Stomach (tissue), 19 donors: ENCODE measurements around the gene GPR180. TPM values are rescaled to one million over a fixed set of nuclear protein-coding genes. Genes with fewer than 3 reads are reported as not detected.

ENCODE experiments used
- DNase-seq, 2 donors: peaks; one replicate each; pipeline versions ENCODE4 v3.0.0 to v3.0.0-alpha.2; 2013 to 2019
- H3K27ac ChIP-seq, 5 donors: fragments of 200-600 bp in 4 of 5; sonication (generic) in 4 of 5; one replicate each; pipeline ENCODE4 v1.5.1; 2013 to 2019; ENCODE audit warnings: mild to moderate bottlenecking in 1 of 5, moderate library complexity in 1 of 5
- H3K27me3 ChIP-seq, 3 donors: fragments of 200-600 bp; sonication (generic); one replicate each; pipeline ENCODE4 v1.5.1; 2017 to 2019; ENCODE audit warnings: mixed run types in 1 of 3
- H3K36me3 ChIP-seq, 4 donors: fragments of 200-600 bp; sonication (generic); 1 replicate in 3 of 4; 2 replicates in 1 of 4; pipeline ENCODE4 v1.5.1; 2016 to 2019
- H3K4me1 ChIP-seq, 4 donors: fragments of 200-600 bp; sonication (generic); one replicate each; pipeline ENCODE4 v1.5.1; 2016 to 2019
- H3K4me3 ChIP-seq, 4 donors: fragments of 200-600 bp; sonication (generic) in 3 of 4; one replicate each; pipeline ENCODE4 v1.5.1; 2016 to 2019; ENCODE audit warnings: mild to moderate bottlenecking in 1 of 4
- H3K9me3 ChIP-seq, 4 donors: fragments of 200-600 bp; sonication (generic); one replicate each; pipeline ENCODE4 v1.5.1; 2016 to 2019
- EP300 ChIP-seq: sonication (generic); formaldehyde crosslinking; IDR thresholded peaks from one replicate; pipeline ENCODE4 v1.6.1; 2017; ENCODE audit warnings: antibody characterized with exemption
- POLR2A ChIP-seq, 4 donors: fragments of 450-650 bp; IDR thresholded peaks; one replicate each; pipeline ENCODE4 v1.6.1; 2016; ENCODE audit warnings: antibody characterized with exemption in 4 of 4, control low read depth in 2 of 4, mild to moderate bottlenecking in 1 of 4, moderate library complexity in 1 of 4
- POLR2AphosphoS5 ChIP-seq, 3 donors: sonication (generic); formaldehyde crosslinking; IDR thresholded peaks; one replicate each; pipeline ENCODE4 v1.6.1; 2016; ENCODE audit warnings: antibody characterized with exemption in 3 of 3
- WGBS, 5 donors: extraction: QIAGEN DNeasy Blood & Tissue Kit in 3 of 5; methylation state at CpG; one replicate each; pipeline versions ENCODE4 v1.1.5 to v1.1.7; 2013 to 2018; 5-methylcytosine and 5-hydroxymethylcytosine counted together
- intact Hi-C: fragments of 100-400 bp; cut with DNase I; formaldehyde crosslinking; loops from one replicate; pipeline ENCODE4 v1.15.1; 2023; ENCODE audit warnings: low total_unique reads
- long read RNA-seq, 10 donors: transcript quantifications; one replicate each; lab custom pipeline, GENCODE V29; 2026
- polyA plus RNA-seq, 3 donors: library from polyadenylated mRNA; stranded (reverse); fragments of 200-250 nt; gene quantifications; one replicate each; pipeline ENCODE4 v1.2.3, GENCODE V29; 2013
- total RNA-seq, 5 donors: library from RNA; depleted of rRNA; stranded (reverse); fragments of >200 nt; gene quantifications; one replicate each; pipeline versions ENCODE4 v1.1.0 to v1.2.3, GENCODE V29; 2014 to 2016
- TF ChIP-seq, protein P1 (sequence below), 7 experiments: fragments of 450-650 bp in 4 of 7; fragments of 200-600 bp in 3 of 7; sonication (generic) in 3 of 7; IDR thresholded peaks; one replicate each; pipeline ENCODE4 v1.5.1; 2016 to 2019; ENCODE audit warnings: antibody characterized with exemption in 7 of 7, control low read depth in 2 of 7, mild to moderate bottlenecking in 1 of 7
- donor health status: healthy with polysubstance abuse.
- donor health status: Bipolar disorder and iron deficiency.
- donor health status: healthy.

GPR180 gene
- total RNA-seq (10 to 100 TPM in 1 of 5 donors, 1 to 10 TPM in 3, under 1 TPM in 1; under 0.01 to 12.9 (median 5.1) TPM), polyA plus RNA-seq (1 to 10 TPM; 1.1 to 1.2 (median 1.1) TPM)
- long read RNA-seq, donor 1, full-length matches to known transcripts = 2 of 2 reads
- long read RNA-seq, donor 1, partial matches to known transcripts = 0 of 2 reads
- long read RNA-seq, donor 1, other reads (novel, unspliced or antisense) = 0 of 2 reads
- long read RNA-seq, donor 2, full-length matches to known transcripts = 2 of 2 reads
- long read RNA-seq, donor 2, partial matches to known transcripts = 0 of 2 reads
- long read RNA-seq, donor 2, other reads (novel, unspliced or antisense) = 0 of 2 reads
- long read RNA-seq, donor 3 = 0 reads
- long read RNA-seq, donor 4 = 0 reads
- long read RNA-seq, donor 5, full-length matches to known transcripts = 4 of 4 reads
- long read RNA-seq, donor 5, partial matches to known transcripts = 0 of 4 reads
- long read RNA-seq, donor 5, other reads (novel, unspliced or antisense) = 0 of 4 reads
- long read RNA-seq, donor 6, full-length matches to known transcripts = 4 of 4 reads
- long read RNA-seq, donor 6, partial matches to known transcripts = 0 of 4 reads
- long read RNA-seq, donor 6, other reads (novel, unspliced or antisense) = 0 of 4 reads
- long read RNA-seq, donor 7 = 0 reads
- long read RNA-seq, donor 8, full-length matches to known transcripts = 1 of 1 reads
- long read RNA-seq, donor 8, partial matches to known transcripts = 0 of 1 reads
- long read RNA-seq, donor 8, other reads (novel, unspliced or antisense) = 0 of 1 reads
- long read RNA-seq, donor 9, full-length matches to known transcripts = 2 of 2 reads
- long read RNA-seq, donor 9, partial matches to known transcripts = 0 of 2 reads
- long read RNA-seq, donor 9, other reads (novel, unspliced or antisense) = 0 of 2 reads
- long read RNA-seq, donor 10, full-length matches to known transcripts = 1 of 1 reads
- long read RNA-seq, donor 10, partial matches to known transcripts = 0 of 1 reads
- long read RNA-seq, donor 10, other reads (novel, unspliced or antisense) = 0 of 1 reads

DNA sequence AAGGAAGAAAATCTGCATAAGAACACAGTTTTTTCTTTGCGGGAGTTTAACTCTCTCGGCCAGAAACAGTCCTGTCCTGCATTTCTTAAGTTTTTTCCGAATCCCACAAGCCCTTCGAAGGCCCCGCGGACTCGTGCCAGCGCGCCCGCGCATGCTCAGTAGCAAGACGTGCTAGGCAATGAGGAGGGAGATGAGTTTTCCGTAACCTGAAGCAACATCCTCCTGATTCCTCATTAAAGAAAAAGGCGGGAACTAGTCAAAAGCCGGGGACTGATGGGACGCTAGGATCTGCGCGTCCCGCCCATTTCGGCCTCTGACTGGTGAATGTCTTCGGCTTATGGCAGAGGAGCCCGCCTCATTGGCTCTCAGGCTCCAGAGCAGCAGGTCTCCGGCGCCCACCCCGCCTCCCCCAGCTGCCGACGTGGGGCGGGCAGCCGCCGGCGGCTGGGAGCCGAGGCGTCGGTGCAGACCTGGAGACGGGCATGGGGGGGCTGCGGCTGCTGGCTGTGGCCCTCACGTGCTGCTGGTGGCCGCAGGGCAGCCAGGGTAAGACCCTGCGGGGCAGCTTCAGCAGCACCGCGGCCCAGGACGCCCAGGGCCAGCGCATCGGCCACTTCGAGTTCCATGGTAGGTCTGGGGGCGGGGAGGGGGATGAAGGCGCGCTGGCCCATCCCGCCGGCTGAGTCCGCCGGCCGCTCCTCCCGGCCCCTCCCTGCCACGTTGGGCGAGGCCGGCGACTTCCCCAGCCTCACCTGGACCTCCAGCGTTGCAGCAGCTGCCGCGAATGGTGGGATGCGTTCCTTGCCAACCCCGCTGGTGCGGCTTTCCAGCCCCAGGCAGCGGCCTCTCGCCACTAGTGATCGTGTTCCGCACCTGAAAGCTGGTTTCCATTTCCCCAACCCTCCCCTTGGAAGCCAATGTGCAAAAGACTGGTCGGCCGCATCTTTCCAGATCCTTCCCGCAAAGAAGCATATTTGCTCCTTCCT lies at the start of gene GPR180:
Gene GPR180 (plus strand): TSS at position 412 of the 986 bp plus-strand sequence. CDS start 71 bp downstream, at position 483.
- H3K4me3 ChIP-seq = peak within 1 kb of the TSS; percentile 82 to 95 (median 87)
- TF ChIP-seq POLR2AphosphoS5 (IDR thresholded peaks at IDR 0.05) (peak; percentile 28 to 85 (median 72)), EP300 (no peak), POLR2A (IDR thresholded peaks at IDR 0.05) (peak in 1 of 4 donors; percentile 77)
- TF ChIP-seq, protein P1, sequence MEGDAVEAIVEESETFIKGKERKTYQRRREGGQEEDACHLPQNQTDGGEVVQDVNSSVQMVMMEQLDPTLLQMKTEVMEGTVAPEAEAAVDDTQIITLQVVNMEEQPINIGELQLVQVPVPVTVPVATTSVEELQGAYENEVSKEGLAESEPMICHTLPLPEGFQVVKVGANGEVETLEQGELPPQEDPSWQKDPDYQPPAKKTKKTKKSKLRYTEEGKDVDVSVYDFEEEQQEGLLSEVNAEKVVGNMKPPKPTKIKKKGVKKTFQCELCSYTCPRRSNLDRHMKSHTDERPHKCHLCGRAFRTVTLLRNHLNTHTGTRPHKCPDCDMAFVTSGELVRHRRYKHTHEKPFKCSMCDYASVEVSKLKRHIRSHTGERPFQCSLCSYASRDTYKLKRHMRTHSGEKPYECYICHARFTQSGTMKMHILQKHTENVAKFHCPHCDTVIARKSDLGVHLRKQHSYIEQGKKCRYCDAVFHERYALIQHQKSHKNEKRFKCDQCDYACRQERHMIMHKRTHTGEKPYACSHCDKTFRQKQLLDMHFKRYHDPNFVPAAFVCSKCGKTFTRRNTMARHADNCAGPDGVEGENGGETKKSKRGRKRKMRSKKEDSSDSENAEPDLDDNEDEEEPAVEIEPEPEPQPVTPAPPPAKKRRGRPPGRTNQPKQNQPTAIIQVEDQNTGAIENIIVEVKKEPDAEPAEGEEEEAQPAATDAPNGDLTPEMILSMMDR (IDR thresholded peaks at IDR 0.05) = no peak

DNA sequence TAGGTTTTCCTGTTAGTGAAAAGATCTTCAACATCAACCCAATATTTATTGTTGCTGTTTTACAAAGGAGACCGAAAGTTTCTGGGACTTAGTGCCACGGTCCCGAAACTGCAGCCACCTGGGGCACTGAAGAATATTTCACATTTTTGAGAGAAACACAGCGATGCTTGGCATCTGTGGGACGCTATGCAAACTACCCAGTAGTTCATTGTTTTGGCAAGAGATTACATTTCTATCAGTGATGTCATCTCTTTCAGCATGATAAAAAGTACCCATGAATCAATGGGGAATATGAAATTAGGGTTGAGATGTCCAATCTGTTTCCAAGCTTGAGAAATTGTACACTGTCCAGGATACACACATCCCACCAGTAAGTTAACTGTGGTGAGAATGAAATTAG lies 49.6 kb upstream of the GPR180 start:
- H3K27ac ChIP-seq = no peak overlapping the region
- H3K4me1 ChIP-seq = peaks cover 15 to 19% (median 17%) of the 10 kb centered on the region in 4 donors
- DNase-seq = no peak
- intact Hi-C loops = no loop called here
- WGBS, 5 donors = 84 to 95% (median 93%) methylated on average over 5 of the region's 5 CpGs
- no peaks in the 10 kb centered on the region for H3K9me3 ChIP-seq
- H3K27me3 ChIP-seq = no peaks in the 10 kb centered on the region
- no peak overlapping the region for H3K4me3 ChIP-seq
- TF ChIP-seq POLR2AphosphoS5 (IDR thresholded peaks at IDR 0.05) = no peak
- no peak for TF ChIP-seq EP300
- TF ChIP-seq POLR2A (IDR thresholded peaks at IDR 0.05) = no peak
- H3K36me3 ChIP-seq = no peaks in the 10 kb centered on the region

More for the DNA sequence above, at the start of gene GPR180:
- H3K27me3 ChIP-seq = no peaks in the 10 kb centered on the region
- H3K4me1 ChIP-seq = peaks cover 0 to 25% (median 15%) of the 10 kb centered on the region in 4 donors
- peaks cover 0 to 16% (median 11%) of the 10 kb centered on the region in 4 donors for H3K36me3 ChIP-seq
- peak; percentile 96 to 99 for DNase-seq
- intact Hi-C loops = no loop called here
- WGBS, 5 donors = 0 to 1% (median 0%) methylated on average over 34 to 71 of the region's 71 CpGs
- H3K9me3 ChIP-seq = no peaks in the 10 kb centered on the region
- peak within 1 kb of the TSS; percentile 84 to 96 (median 89) for H3K27ac ChIP-seq

GRCh38 chr13:94553766-94554165 lies 47.9 kb upstream of the GPR180 start:
- no peaks in the 10 kb centered on the region for H3K36me3 ChIP-seq
- DNase-seq = no peak
- TF ChIP-seq POLR2A (IDR thresholded peaks at IDR 0.05) = no peak
- TF ChIP-seq EP300 = no peak
- TF ChIP-seq, protein P1 (IDR thresholded peaks at IDR 0.05) = no peak
- no peak for TF ChIP-seq POLR2AphosphoS5 (IDR thresholded peaks at IDR 0.05)
- no peak overlapping the region for H3K27ac ChIP-seq
- no peak overlapping the region for H3K4me3 ChIP-seq
- 87 to 94% (median 92%) methylated on average over 4 of the region's 4 CpGs for WGBS, 5 donors
- intact Hi-C loops = no loop called here
- H3K27me3 ChIP-seq = no peaks in the 10 kb centered on the region
- peaks cover 6 to 10% (median 8%) of the 10 kb centered on the region in 4 donors for H3K4me1 ChIP-seq
- H3K9me3 ChIP-seq = no peaks in the 10 kb centered on the region

DNA sequence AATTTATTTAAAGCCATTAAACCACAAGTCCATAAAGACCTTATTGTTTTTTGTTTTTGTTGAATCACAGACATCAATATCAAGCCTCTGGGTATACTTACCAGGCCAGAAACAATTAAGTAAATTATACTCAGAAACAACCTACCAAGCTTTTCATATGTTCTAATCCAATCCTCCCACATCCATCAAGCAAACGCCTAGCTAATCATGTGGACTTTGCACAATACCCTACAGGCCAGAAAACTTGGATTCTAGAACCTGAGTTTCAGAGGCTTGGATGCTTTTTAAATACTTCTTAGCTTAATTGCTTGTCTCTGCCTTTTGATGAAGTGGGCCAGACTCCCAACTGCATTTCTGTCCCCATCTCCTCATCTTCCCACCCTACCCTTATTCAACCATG lies 45.6 kb upstream of the GPR180 start:
- 55 to 82% (median 63%) methylated on average over 1 of the region's 1 CpG for WGBS, 5 donors
- TF ChIP-seq, protein P1 (IDR thresholded peaks at IDR 0.05) = no peak
- TF ChIP-seq EP300 (no peak), POLR2AphosphoS5 (IDR thresholded peaks at IDR 0.05) (no peak), POLR2A (IDR thresholded peaks at IDR 0.05) (no peak)

More for the DNA sequence above, 45.6 kb upstream of the GPR180 start:
- no peaks in the 10 kb centered on the region for H3K9me3 ChIP-seq
- H3K27ac ChIP-seq = no peak overlapping the region
- no peak for DNase-seq
- intact Hi-C loops = no loop called here
- no peaks in the 10 kb centered on the region for H3K4me1 ChIP-seq
- no peak overlapping the region for H3K4me3 ChIP-seq
- H3K36me3 ChIP-seq = no peaks in the 10 kb centered on the region
- H3K27me3 ChIP-seq = no peaks in the 10 kb centered on the region
